Right renal cortex interstitium (tissue), 3 donors: ENCODE results near the gene KNDC1. TPM values are rescaled to one million over a fixed set of nuclear protein-coding genes. Genes with fewer than 3 reads are reported as not detected.

Experiments
- DNase-seq, 3 donors: peaks; one replicate each; pipeline ENCODE4 v3.0.0-alpha.2; 2013; ENCODE audit warnings: low read depth in 3 of 3, low spot score in 2 of 3
- polyA plus RNA-seq, 3 donors: library from polyadenylated mRNA; unstranded; fragments of 120-200 nt; gene quantifications; one replicate each; pipeline ENCODE4 v1.2.1, GENCODE V29; 2013; ENCODE audit not compliant: insufficient read length in 3 of 3

KNDC1 gene
- polyA plus RNA-seq, 3 donors = 4.1 to 5.5 (median 4.2) TPM

GRCh38 chr10:133235932-133236331 lies 75.9 kb downstream of the KNDC1 start:
- no peak for DNase-seq

- DNase-seq = no peak
Observed at GRCh38 chr10:133236401-133237240, 76.6 kb downstream of the KNDC1 start.

GRCh38 chr10:133237241-133237587 lies 77.2 kb downstream of the KNDC1 start:
- no peak for DNase-seq

GRCh38 chr10:133237588-133238465 lies 77.8 kb downstream of the KNDC1 start, which contains the start of gene VENTX:
TSS of gene VENTX (plus strand) at chr10:133237855. CDS start at chr10:133237915, 60 bp downstream.
- DNase-seq = no peak

- no peak for DNase-seq
Observed at GRCh38 chr10:133238466-133238804, 78.4 kb downstream of the KNDC1 start.

GRCh38 chr10:133239990-133240389 lies 80.0 kb downstream of the KNDC1 start:
- no peak for DNase-seq

- no peak for DNase-seq
Observed at GRCh38 chr10:133241501-133242205, 81.6 kb downstream of the KNDC1 start.

- DNase-seq = no peak
Observed at GRCh38 chr10:133242611-133243356, 82.8 kb downstream of the KNDC1 start.

- no peak for DNase-seq
Observed at GRCh38 chr10:133243593-133243992, 83.6 kb downstream of the KNDC1 start.

GRCh38 chr10:133245439-133246235 lies 85.6 kb downstream of the KNDC1 start:
- DNase-seq = no peak

GRCh38 chr10:133246236-133246626 lies 86.2 kb downstream of the KNDC1 start:
- DNase-seq = no peak

- DNase-seq = no peak
Observed at GRCh38 chr10:133247681-133248333, 87.8 kb downstream of the KNDC1 start.

GRCh38 chr10:133248334-133248715 lies 88.3 kb downstream of the KNDC1 start:
- DNase-seq = no peak

- DNase-seq = no peak
Observed at GRCh38 chr10:133249094-133249780, 89.2 kb downstream of the KNDC1 start.

GRCh38 chr10:133249975-133250754 lies 90.1 kb downstream of the KNDC1 start:
- no peak for DNase-seq

- no peak for DNase-seq
Observed at GRCh38 chr10:133251388-133252222, 91.6 kb downstream of the KNDC1 start.

GRCh38 chr10:133252223-133252552 lies 92.2 kb downstream of the KNDC1 start:
- DNase-seq = no peak
